NCI-H446 treated with DMSO at 0.1 percent for 48 hours (cell line): Measurements from ENCODE around the gene GSTCD.
"Not testable (repeated sequence)": the region's sequence is repeated elsewhere in the genome, so short reads cannot be mapped to it uniquely, and the experiment has no call there.

ENCODE experiments used
- DNase-seq: peaks from one replicate; lab custom pipeline; 2025; lab: John Stamatoyannopoulos, UW

The GSTCD gene

GRCh38 chr4:105714932-105715331, 6.3 kb downstream of the GSTCD start:
- DNase-seq = no peak

- peak; percentile 31 for DNase-seq
Observed at GRCh38 chr4:105715692-105716278, 7.2 kb downstream of the GSTCD start.

- DNase-seq = no peak
Observed at GRCh38 chr4:105719204-105719603, 10.6 kb downstream of the GSTCD start.

- no peak for DNase-seq
Observed at GRCh38 chr4:105725623-105726022, 17.0 kb downstream of the GSTCD start.

- DNase-seq = not testable (repeated sequence)
Observed at GRCh38 chr4:105729895-105730294, 21.3 kb downstream of the GSTCD start.

- not testable (repeated sequence) for DNase-seq
Observed at GRCh38 chr4:105735217-105735616, 26.6 kb downstream of the GSTCD start.

GRCh38 chr4:105741548-105741947, 33.0 kb downstream of the GSTCD start:
- DNase-seq = no peak

GRCh38 chr4:105748222-105748621, 39.6 kb downstream of the GSTCD start:
- DNase-seq = no peak

- no peak for DNase-seq
Observed at GRCh38 chr4:105751718-105752299, 43.2 kb downstream of the GSTCD start.

GRCh38 chr4:105753361-105753760, 44.8 kb downstream of the GSTCD start:
- DNase-seq = no peak

GRCh38 chr4:105755375-105755774, 46.8 kb downstream of the GSTCD start:
- DNase-seq = no peak

- no peak for DNase-seq
Observed at GRCh38 chr4:105758958-105759357, 50.4 kb downstream of the GSTCD start.

GRCh38 chr4:105765690-105766407, 57.3 kb downstream of the GSTCD start:
- peak; percentile 12 for DNase-seq

GRCh38 chr4:105767579-105767978, 59.0 kb downstream of the GSTCD start:
- DNase-seq = no peak

- DNase-seq = not testable (repeated sequence)
Observed at GRCh38 chr4:105770524-105770923, 61.9 kb downstream of the GSTCD start.

- not testable (repeated sequence) for DNase-seq
Observed at GRCh38 chr4:105772065-105772464, 63.5 kb downstream of the GSTCD start.

- DNase-seq = not testable (repeated sequence)
Observed at GRCh38 chr4:105775760-105776415, 67.3 kb downstream of the GSTCD start.

- no peak for DNase-seq
Observed at GRCh38 chr4:105780176-105780575, 71.6 kb downstream of the GSTCD start.

- no peak for DNase-seq
Observed at GRCh38 chr4:105784761-105785160, 76.2 kb downstream of the GSTCD start.

GRCh38 chr4:105785792-105786191, 77.2 kb downstream of the GSTCD start:
- no peak for DNase-seq

- DNase-seq = no peak
Observed at GRCh38 chr4:105786748-105787147, 78.2 kb downstream of the GSTCD start.

GRCh38 chr4:105797225-105797624, 88.6 kb downstream of the GSTCD start:
- DNase-seq = no peak
